GM18517 (cell line): Measurements from ENCODE around the gene FAM83C.
"Not testable (repeated sequence)": the region's sequence is repeated elsewhere in the genome, so short reads cannot be mapped to it uniquely, and the experiment has no call there.

Experiments
- ATAC-seq: cut with Tn5 transposase; IDR thresholded peaks from one replicate; pipeline ENCODE4 v1.9.1; 2021; ENCODE audit warnings: mild to moderate bottlenecking, moderate library complexity; ENCODE audit not compliant: unreplicated experiment

FAM83C gene

GRCh38 chr20:35267092-35267491, 25.1 kb downstream of the FAM83C start:
- ATAC-seq = no peak

DNA sequence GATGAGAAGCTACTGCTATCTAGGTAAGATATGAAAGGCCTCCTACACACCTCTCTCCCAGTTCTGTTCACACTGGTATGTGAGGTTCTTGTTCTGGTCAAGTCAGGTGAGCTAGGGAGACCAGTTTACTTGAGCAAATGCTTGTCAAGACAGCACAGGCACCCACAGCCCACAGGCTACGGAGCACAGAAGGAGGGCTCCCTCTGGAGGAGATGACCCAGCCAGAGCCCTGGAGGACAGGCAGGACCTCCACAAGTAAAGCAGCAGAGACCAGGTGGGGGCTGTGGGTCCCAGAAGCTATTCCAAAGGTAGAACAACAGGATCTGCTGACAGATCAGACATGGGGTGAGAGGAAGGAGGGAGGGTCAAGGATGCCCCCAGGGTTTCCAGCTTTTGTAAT, 27.5 kb downstream of the FAM83C start:
- no peak for ATAC-seq

- no peak for ATAC-seq
Observed at GRCh38 chr20:35263532-35264341, 28.5 kb downstream of the FAM83C start.

GRCh38 chr20:35262731-35263531, 29.3 kb downstream of the FAM83C start:
- not testable (repeated sequence) for ATAC-seq

- not testable (repeated sequence) for ATAC-seq
Observed at GRCh38 chr20:35262321-35262720, 29.9 kb downstream of the FAM83C start.

GRCh38 chr20:35260426-35260825, 31.8 kb downstream of the FAM83C start:
- ATAC-seq = no peak

DNA sequence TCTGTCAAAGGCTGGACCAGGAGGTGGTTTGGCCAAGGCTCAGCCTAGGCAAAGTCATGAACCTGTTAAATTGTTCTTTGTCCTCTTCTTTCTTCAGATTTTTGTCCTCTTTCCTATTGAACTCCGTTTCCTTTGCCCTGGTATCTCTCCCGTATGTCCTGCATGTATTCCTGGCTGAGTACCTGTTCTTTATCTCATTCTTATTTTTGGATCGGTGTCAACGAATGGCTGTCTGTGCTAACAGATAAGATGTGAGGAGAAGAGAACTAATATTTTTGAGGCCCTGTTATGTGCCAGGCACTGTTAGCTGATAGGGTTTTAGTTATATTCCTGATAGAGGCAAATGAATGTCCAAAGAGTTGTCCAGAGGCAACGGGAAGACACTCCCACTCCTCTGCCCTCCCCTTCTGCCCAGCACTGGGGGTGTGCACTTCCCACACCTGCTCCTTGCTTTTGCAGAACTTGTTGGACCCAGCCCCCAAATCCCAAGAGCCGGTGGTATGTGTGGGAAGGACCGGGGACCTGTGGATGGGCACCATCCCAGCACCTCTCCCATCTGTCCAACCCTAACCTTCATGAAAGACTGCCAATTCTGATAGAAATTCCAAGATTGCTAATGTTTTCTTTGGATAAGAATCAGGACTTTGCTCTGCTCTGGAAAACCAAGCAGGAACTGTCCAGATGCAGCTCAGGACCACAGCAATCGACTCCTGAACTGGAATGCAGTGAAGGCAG, 34.9 kb downstream of the FAM83C start:
- no peak for ATAC-seq

DNA sequence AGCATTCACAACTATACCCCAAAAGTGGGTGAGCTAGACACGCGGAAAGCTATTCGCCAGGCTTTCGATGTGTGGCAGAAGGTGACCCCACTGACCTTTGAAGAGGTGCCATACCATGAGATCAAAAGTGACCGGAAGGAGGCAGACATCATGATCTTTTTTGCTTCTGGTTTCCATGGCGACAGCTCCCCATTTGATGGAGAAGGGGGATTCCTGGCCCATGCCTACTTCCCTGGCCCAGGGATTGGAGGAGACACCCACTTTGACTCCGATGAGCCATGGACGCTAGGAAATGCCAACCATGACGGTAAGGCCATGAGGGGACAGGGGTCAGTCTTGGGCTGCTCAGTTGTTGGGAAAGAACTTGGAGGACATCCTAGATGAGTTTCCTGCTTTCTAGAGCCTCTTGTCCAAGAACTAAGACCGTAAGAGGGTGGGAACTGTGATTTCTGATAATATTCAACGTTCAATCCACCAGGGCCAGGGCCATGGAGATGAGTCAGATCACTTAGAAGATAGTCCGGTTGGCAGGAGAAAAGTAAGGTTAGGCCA, 37.7 kb downstream of the FAM83C start:
- ATAC-seq = no peak

- no peak for ATAC-seq
Observed at GRCh38 chr20:35253010-35253409, 39.2 kb downstream of the FAM83C start.

DNA sequence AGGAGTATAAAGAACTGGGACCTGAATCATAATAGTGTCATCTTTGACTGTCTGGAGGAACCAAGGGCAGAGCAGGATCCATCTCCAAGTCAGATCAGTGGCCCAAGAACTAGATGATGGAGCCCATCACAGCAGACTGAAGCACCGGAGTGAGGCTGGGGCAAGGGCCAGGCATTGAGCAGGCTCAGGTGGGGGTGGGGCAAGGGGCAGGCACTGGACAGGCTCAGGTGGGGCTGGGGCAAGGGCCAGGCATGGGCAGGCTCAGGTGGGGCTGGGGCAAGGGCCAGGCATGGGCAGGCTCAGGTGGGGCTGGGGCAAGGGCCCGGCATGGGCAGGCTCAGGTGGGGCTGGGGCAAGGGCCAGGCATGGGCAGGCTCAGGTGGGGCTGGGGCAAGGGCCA, 39.6 kb downstream of the FAM83C start:
- ATAC-seq = not testable (repeated sequence)

GRCh38 chr20:35252037-35252461, 40.2 kb downstream of the FAM83C start:
- peak; percentile 61 for ATAC-seq

- no peak for ATAC-seq
Observed at GRCh38 chr20:35251613-35251940, 40.6 kb downstream of the FAM83C start.

- ATAC-seq = no peak
Observed at GRCh38 chr20:35248641-35249475, 43.4 kb downstream of the FAM83C start.

DNA sequence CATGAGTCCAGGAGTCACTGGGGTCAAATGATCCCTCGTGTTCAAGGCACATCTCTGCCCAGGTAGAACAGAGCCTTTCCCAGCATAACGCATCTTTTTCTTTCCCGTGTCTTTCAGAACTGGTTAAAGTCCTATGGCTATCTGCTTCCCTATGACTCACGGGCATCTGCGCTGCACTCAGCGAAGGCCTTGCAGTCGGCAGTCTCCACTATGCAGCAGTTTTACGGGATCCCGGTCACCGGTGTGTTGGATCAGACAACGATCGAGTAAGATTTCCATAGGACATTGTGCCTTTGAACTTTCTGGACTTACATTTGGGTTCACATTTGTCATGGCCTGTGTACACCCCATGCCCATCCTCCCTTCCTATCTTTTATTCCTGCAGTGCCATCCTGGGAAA, 45.5 kb downstream of the FAM83C start:
- no peak for ATAC-seq

- no peak for ATAC-seq
Observed at GRCh38 chr20:35243986-35244385, 48.2 kb downstream of the FAM83C start.

DNA sequence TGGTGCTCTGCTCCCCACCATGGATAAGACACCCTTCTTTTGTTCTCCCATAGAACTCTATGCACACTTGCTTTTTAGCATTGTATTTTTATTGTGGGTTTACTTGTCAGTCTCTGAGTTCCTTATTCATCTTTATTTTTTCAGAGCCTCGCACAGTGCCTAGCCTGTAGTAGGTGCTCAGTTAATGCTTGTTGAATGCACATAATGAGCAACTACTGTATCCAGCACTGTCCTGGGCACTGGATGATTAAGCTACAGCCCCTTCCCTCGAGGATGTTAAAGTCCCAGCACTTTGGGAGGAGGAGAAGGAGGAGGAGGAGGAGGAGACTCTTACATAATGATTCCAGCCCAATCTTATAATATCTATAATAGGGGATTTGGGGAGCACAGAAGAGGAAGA, 48.9 kb downstream of the FAM83C start:
- no peak for ATAC-seq

DNA sequence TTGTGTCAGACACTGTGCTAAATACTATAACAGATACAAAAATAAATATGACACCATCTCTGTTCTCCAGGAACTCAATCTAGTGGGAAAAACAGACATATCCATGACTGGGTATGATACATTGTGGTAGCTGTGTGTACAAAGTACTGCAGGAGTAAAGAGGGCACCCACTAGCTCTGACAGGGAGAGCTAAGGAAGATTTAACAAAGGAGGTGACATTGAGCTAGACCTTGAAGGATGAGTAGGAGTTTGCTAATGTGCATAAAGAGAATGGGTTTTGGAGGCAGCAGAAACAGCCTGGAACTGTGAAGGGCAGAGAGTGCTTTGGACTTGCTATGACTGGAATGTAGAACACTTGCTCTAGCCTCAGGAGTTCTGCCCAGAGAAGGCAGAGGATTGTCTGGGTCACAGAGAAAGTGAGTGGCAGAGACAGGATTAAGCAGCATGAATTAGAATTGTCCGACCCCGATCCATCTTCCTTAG, 51.4 kb downstream of the FAM83C start:
- no peak for ATAC-seq

- ATAC-seq = no peak
Observed at GRCh38 chr20:35240083-35240810, 52.0 kb downstream of the FAM83C start.

DNA sequence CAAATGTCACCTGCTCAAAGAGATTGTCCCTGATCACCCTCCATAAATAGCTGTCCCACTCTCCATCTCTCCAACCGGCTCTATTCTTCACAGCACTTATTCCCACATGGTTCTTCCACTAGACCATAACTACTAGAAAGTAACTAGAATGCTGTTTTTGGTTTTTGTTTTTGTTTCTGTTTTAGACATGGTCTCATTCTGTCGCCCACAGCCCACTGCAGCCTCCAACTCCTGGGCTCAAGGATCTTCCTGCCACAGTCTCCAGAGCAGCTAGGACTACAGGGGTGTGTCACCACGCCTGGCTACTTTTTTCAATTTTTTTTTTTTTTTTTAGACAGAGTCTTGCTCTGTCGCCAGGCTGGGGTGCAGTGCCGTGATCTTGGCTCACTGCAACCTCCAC, 53.5 kb downstream of the FAM83C start:
- no peak for ATAC-seq

DNA sequence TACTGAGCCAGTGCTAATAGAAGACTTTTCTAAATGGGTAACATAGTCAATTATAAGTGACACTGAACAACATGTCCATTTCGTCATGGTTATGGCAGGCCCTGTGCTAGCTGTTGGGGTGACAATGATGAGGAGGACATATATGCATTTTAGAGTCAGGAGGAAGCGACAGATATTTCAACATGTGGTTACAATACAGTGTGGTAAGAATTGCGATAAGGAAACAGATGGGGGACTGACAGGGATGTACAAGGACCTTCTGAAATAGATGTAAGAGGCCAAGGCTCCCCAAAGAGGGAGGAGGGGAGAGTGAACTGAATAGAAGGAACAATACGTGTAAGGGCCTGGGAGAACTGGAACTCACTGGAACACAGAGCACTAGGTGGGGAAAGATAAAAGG, 54.1 kb downstream of the FAM83C start:
- ATAC-seq = no peak
